RPMI8226 (cell line): ENCODE measurements around the gene MAST1.
"Not testable (repeated sequence)": the region's sequence is repeated elsewhere in the genome, so short reads cannot be mapped to it uniquely, and the experiment has no call there.

Source experiments
- DNase-seq: peaks from one replicate; pipeline ENCODE4 v3.0.0-alpha.2; 2015

MAST1 gene

GRCh38 chr19:12841094-12841493 lies 2.8 kb downstream of the MAST1 start:
- DNase-seq, result peak; percentile 0

GRCh38 chr19:12842511-12842910 lies 4.2 kb downstream of the MAST1 start:
- peak; percentile 1 for DNase-seq

GRCh38 chr19:12843328-12843727 lies 5.0 kb downstream of the MAST1 start:
- peak; percentile 0 for DNase-seq

GRCh38 chr19:12843999-12844732 lies 5.9 kb downstream of the MAST1 start:
- peak; percentile 1 for DNase-seq

GRCh38 chr19:12846613-12847012 lies 8.3 kb downstream of the MAST1 start:
- not testable (repeated sequence) for DNase-seq

- peak; percentile 84 for DNase-seq
These were observed 9.1 kb downstream of the MAST1 start for GRCh38 chr19:12847159-12848139.

GRCh38 chr19:12856653-12857052 lies 18.3 kb downstream of the MAST1 start:
- DNase-seq, result no peak

- no peak for DNase-seq
These were observed 20.0 kb downstream of the MAST1 start for GRCh38 chr19:12858041-12858928.

- DNase-seq, result no peak
These were observed 21.2 kb downstream of the MAST1 start for GRCh38 chr19:12859546-12859945.

- DNase-seq, result no peak
These were observed 25.8 kb downstream of the MAST1 start for GRCh38 chr19:12864143-12864542.

- DNase-seq, result no peak
These were observed 26.7 kb downstream of the MAST1 start for GRCh38 chr19:12864721-12865715.

- no peak for DNase-seq
These were observed 27.6 kb downstream of the MAST1 start for GRCh38 chr19:12865746-12866415.

GRCh38 chr19:12866416-12867119 lies 28.3 kb downstream of the MAST1 start:
- no peak for DNase-seq

- peak; percentile 40 for DNase-seq
These were observed 29.1 kb downstream of the MAST1 start for GRCh38 chr19:12867120-12868099.

- DNase-seq, result peak; percentile 29
These were observed 30.3 kb downstream of the MAST1 start for GRCh38 chr19:12868540-12869112.

- DNase-seq, result no peak
These were observed 33.4 kb downstream of the MAST1 start for GRCh38 chr19:12871681-12872080.

GRCh38 chr19:12872255-12872654 lies 33.9 kb downstream of the MAST1 start:
- DNase-seq, result peak; percentile 30
